HCT116 (cell line): ENCODE measurements around the gene PRKCQ. TPM values are rescaled to one million over a fixed set of nuclear protein-coding genes. Genes with fewer than 3 reads are reported as not detected.

ENCODE experiments used
- ATAC-seq: fragments of 200-7000 bp; cut with Tn5 transposase; 2 replicates; pipeline ENCODE4 v1.9.1; 2020; ENCODE audit warnings: mild to moderate bottlenecking, moderate library complexity
- BruUV-seq: library from RNA; stranded (reverse); fragments of 400-500 nt; replicated peaks from 2 replicates; lab custom pipeline; 2021; lab: Mats Ljungman, UMichigan
- CTCF ChIA-PET: fragments of 300-600 bp; sonication (Branson Sonifier 250); formaldehyde crosslinking; loops from one replicate; lab custom pipeline; 2021; ENCODE audit warnings: antibody characterized with exemption; lab: Charles Lee
- POLR2A ChIA-PET: fragments of 300-600, 350-600 bp; sonication (Branson Sonifier 250); formaldehyde crosslinking; loops from one replicate; lab custom pipeline; 2021; ENCODE audit warnings: antibody characterized with exemption; lab: Charles Lee
- RAD21 ChIA-PET, 2 experiments: fragments of 300-600 bp; sonication (Branson Sonifier 250); formaldehyde crosslinking; loops; one replicate each; lab custom pipeline; 2023; ENCODE audit warnings: low total read pairs in 2 of 2; ENCODE audit not compliant: uncharacterized antibody in 2 of 2, unreplicated experiment in 2 of 2, low non-redundant PET in 1 of 2; lab: Charles Lee
- DNase-seq: peaks from one replicate; pipeline ENCODE4 v3.0.0-alpha.2; 2010; ENCODE audit warnings: low read depth, low spot score
- H2AFZ ChIP-seq: fragments of 200-600 bp; shearing (Covaris generic), sonication (generic); 2 replicates; pipeline ENCODE4 v1.6.1; 2017; ENCODE audit warnings: low read depth, mixed run types, mixed read lengths, antibody characterized with exemption, low read length; ENCODE audit not compliant: poor library complexity, severe bottlenecking
- H3K27ac ChIP-seq: 2 replicates; pipeline ENCODE4 v1.5.1; 2012; ENCODE audit warnings: low read depth, low read length
- H3K27me3 ChIP-seq: fragments of 200-600 bp; sonication (generic); 2 replicates; pipeline ENCODE4 v1.6.1; 2016; ENCODE audit warnings: mixed run types, low read length, mixed read lengths; ENCODE audit not compliant: insufficient read depth
- H3K36me3 ChIP-seq, 2 experiments: fragments of 200-500 bp in 1 of 2; fragments of 200-600 bp in 1 of 2; sonication (Bioruptor generic) in 1 of 2; sonication (generic) in 1 of 2; 2 replicates each; pipeline versions ENCODE4 v1.5.1 to v1.6.1; 2014 to 2016; ENCODE audit warnings: low read length in 2 of 2, inconsistent platforms in 1 of 2, mixed read lengths in 1 of 2, mixed run types in 1 of 2; ENCODE audit not compliant: insufficient read depth in 2 of 2, control insufficient read depth in 1 of 2
- H3K4me1 ChIP-seq, 2 experiments: fragments of 200-600 bp in 1 of 2; sonication (generic) in 1 of 2; 2 replicates each; pipeline versions ENCODE4 v1.5.1 to v1.6.1; 2012 to 2017; ENCODE audit warnings: low read length in 2 of 2, inconsistent platforms in 1 of 2, mild to moderate bottlenecking in 1 of 2, mixed read lengths in 1 of 2, mixed run types in 1 of 2, moderate library complexity in 1 of 2; ENCODE audit not compliant: insufficient read depth in 2 of 2, control insufficient read depth in 1 of 2
- H3K4me2 ChIP-seq: fragments of 200-600 bp; sonication (generic); 2 replicates; pipeline ENCODE4 v1.6.1; 2017; ENCODE audit warnings: mixed run types, low read length, mixed read lengths
- H3K4me3 ChIP-seq, 2 experiments: fragments of 200-600 bp in 1 of 2; sonication (generic) in 1 of 2; replicated peaks in 1 of 2; 2 replicates each; pipeline ENCODE4 v1.5.1; 2011 to 2016; ENCODE audit warnings: low read length in 2 of 2, control low read depth in 1 of 2, low read depth in 1 of 2, mild to moderate bottlenecking in 1 of 2, mixed read lengths in 1 of 2, mixed run types in 1 of 2
- H3K79me2 ChIP-seq: fragments of 200-600 bp; sonication (generic); 2 replicates; pipeline ENCODE4 v1.6.1; 2017; ENCODE audit warnings: mild to moderate bottlenecking, mixed run types, low read length, moderate library complexity, mixed read lengths; ENCODE audit not compliant: insufficient read depth
- H3K9ac ChIP-seq: fragments of 200-600 bp; sonication (generic); 2 replicates; pipeline ENCODE4 v1.6.1; 2016; ENCODE audit warnings: low read length, mixed read lengths
- H3K9me2 ChIP-seq: fragments of 200-600 bp; sonication (generic), shearing (Covaris generic); 2 replicates; pipeline ENCODE4 v1.6.1; 2017; ENCODE audit warnings: mixed run types, mild to moderate bottlenecking, moderate library complexity; ENCODE audit not compliant: insufficient read depth
- H3K9me3 ChIP-seq, 2 experiments: fragments of 200-500 bp in 1 of 2; fragments of 200-600 bp in 1 of 2; sonication (Bioruptor generic) in 1 of 2; sonication (generic) in 1 of 2; 2 replicates each; pipeline ENCODE4 v1.6.1; 2014 to 2017; ENCODE audit warnings: low read length in 2 of 2, mixed read lengths in 2 of 2, inconsistent platforms in 1 of 2, low read depth in 1 of 2, mild to moderate bottlenecking in 1 of 2, mixed run types in 1 of 2, moderate library complexity in 1 of 2; ENCODE audit not compliant: control insufficient read depth in 1 of 2, insufficient read depth in 1 of 2
- H4K20me1 ChIP-seq: fragments of 200-600 bp; sonication (generic), shearing (Covaris generic); 2 replicates; pipeline ENCODE4 v1.6.1; 2017; ENCODE audit warnings: mixed run types, mild to moderate bottlenecking, moderate library complexity; ENCODE audit not compliant: insufficient read depth
- CBX3 ChIP-seq: IDR thresholded peaks from 2 replicates; pipeline ENCODE4 v1.6.1; 2012; ENCODE audit warnings: low read depth
- CEBPB ChIP-seq: IDR thresholded peaks from 2 replicates; pipeline ENCODE4 v1.6.1; 2012; ENCODE audit warnings: low read depth
- EGR1 ChIP-seq: IDR thresholded peaks from 2 replicates; pipeline ENCODE4 v1.6.1; 2012; ENCODE audit warnings: low read depth
- ELF1 ChIP-seq: IDR thresholded peaks from 2 replicates; pipeline ENCODE4 v1.6.1; 2012; ENCODE audit warnings: low read depth, borderline replicate concordance
- EZH2 ChIP-seq: fragments of 200-600 bp; sonication (generic); IDR thresholded peaks from 2 replicates; pipeline ENCODE4 v1.6.1; 2017; ENCODE audit warnings: antibody characterized with exemption, mixed run types
- FOSL1 ChIP-seq: IDR thresholded peaks from 2 replicates; pipeline ENCODE4 v1.6.1; 2012; ENCODE audit warnings: low read depth
- JUND ChIP-seq: IDR thresholded peaks from 2 replicates; pipeline ENCODE4 v1.6.1; 2012
- POLR2A ChIP-seq: IDR thresholded peaks from 2 replicates; pipeline ENCODE4 v1.7.0; 2011; ENCODE audit warnings: borderline replicate concordance; ENCODE audit not compliant: insufficient read depth, insufficient read length; ENCODE audit errors: extremely low read depth
- RAD21 ChIP-seq: IDR thresholded peaks from 2 replicates; pipeline ENCODE4 v1.6.1; 2012; ENCODE audit warnings: low read depth, mild to moderate bottlenecking
- SIN3A ChIP-seq: IDR thresholded peaks from 2 replicates; pipeline ENCODE4 v1.6.1; 2012; ENCODE audit warnings: low read depth
- SP1 ChIP-seq: IDR thresholded peaks from 2 replicates; pipeline ENCODE4 v1.6.1; 2012; ENCODE audit warnings: low read depth
- SRF ChIP-seq: IDR thresholded peaks from 2 replicates; pipeline ENCODE4 v1.6.1; 2012; ENCODE audit warnings: low read depth
- YY1 ChIP-seq: IDR thresholded peaks from 2 replicates; pipeline ENCODE4 v1.6.1; 2011; ENCODE audit warnings: low read length, low read depth, moderate library complexity, mild to moderate bottlenecking; ENCODE audit not compliant: insufficient replicate concordance; ENCODE audit errors: extremely low read depth
- ZFX ChIP-seq: fragments of 450-650 bp; IDR thresholded peaks from 2 replicates; pipeline ENCODE4 v1.6.1; 2017
- ZNF274 ChIP-seq: fragments of 200-500 bp; sonication (Bioruptor generic); IDR thresholded peaks from 2 replicates; pipeline ENCODE4 v1.6.1; 2014; ENCODE audit warnings: mild to moderate bottlenecking, low read depth, low read length, inconsistent platforms
- intact Hi-C: fragments of 100-400 bp; cut with micrococcal nuclease; formaldehyde crosslinking; loops from 2 replicates; pipeline ENCODE4 v1.10.0; 2022
- total RNA-seq: library from RNA; stranded (reverse); gene quantifications from one replicate; pipeline ENCODE4 v1.2.1, GENCODE V29; 2021; ENCODE audit not compliant: unreplicated experiment
- TF ChIP-seq, protein P1 (sequence below), 3 experiments: fragments of 200-600 bp in 1 of 3; sonication (generic) in 1 of 3; IDR thresholded peaks in 2 of 3; conservative IDR thresholded peaks in 1 of 3; 2 replicates each; pipeline ENCODE4 v1.5.1; 2012 to 2017; ENCODE audit warnings: low read depth in 2 of 3, low read length in 2 of 3, antibody characterized with exemption in 1 of 3, borderline replicate concordance in 1 of 3, control low read depth in 1 of 3, mild to moderate bottlenecking in 1 of 3, mixed read lengths in 1 of 3, mixed run types in 1 of 3, moderate library complexity in 1 of 3; ENCODE audit not compliant: insufficient read depth in 1 of 3
- TF ChIP-seq, protein P2 (sequence below): IDR thresholded peaks from 2 replicates; pipeline ENCODE4 v1.6.1; 2012; ENCODE audit warnings: low read depth
- TF ChIP-seq, protein P3 (sequence below): IDR thresholded peaks from 2 replicates; pipeline ENCODE4 v1.6.1; 2012
- TF ChIP-seq, protein P4 (sequence below): IDR thresholded peaks from 2 replicates; pipeline ENCODE4 v1.6.1; 2012

The PRKCQ gene
- total RNA-seq, 1 experiment from 2014 or later: 0.54 TPM

DNA sequence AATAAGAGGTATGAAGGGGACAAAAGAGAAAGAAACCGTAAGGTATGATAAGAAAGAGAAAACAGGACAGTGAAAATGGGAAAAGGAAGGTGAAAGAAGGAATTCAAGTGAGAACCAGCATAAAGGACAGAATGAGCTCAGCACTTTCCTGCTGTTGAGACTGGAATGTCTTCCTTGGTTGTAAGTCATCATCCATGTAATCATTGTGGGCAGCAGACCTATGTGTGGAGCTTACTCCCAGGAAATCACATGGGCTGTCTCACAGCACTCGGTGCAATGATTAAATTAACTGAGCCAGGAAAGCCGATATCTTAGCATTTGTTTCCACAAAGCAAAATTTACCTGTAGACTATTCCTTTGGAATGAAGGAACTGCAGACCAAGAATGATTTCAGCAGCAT is 118.1 kb downstream of the PRKCQ start:
- intact Hi-C loops: no loop called here
- no peak overlapping the region for H3K9ac ChIP-seq
- no peaks in the 10 kb centered on the region for H3K79me2 ChIP-seq
- H2AFZ ChIP-seq: no peak overlapping the region
- no peaks in the 10 kb centered on the region for H3K9me3 ChIP-seq
- H3K4me3 ChIP-seq: no peak overlapping the region
- TF ChIP-seq FOSL1: no peak
- TF ChIP-seq EGR1: no peak
- TF ChIP-seq, protein P1, sequence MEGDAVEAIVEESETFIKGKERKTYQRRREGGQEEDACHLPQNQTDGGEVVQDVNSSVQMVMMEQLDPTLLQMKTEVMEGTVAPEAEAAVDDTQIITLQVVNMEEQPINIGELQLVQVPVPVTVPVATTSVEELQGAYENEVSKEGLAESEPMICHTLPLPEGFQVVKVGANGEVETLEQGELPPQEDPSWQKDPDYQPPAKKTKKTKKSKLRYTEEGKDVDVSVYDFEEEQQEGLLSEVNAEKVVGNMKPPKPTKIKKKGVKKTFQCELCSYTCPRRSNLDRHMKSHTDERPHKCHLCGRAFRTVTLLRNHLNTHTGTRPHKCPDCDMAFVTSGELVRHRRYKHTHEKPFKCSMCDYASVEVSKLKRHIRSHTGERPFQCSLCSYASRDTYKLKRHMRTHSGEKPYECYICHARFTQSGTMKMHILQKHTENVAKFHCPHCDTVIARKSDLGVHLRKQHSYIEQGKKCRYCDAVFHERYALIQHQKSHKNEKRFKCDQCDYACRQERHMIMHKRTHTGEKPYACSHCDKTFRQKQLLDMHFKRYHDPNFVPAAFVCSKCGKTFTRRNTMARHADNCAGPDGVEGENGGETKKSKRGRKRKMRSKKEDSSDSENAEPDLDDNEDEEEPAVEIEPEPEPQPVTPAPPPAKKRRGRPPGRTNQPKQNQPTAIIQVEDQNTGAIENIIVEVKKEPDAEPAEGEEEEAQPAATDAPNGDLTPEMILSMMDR (IDR thresholded peaks at IDR 0.05 in 2 of 3, conservative IDR thresholded peaks at IDR 0.05 in 1 of 3; ENCODE audit: borderline replicate concordance in 1 of 3, insufficient read depth in 1 of 3, low read depth in 2 of 3, low read length in 2 of 3): no peak
- no peak for TF ChIP-seq POLR2A
- no peak for TF ChIP-seq SIN3A
- no peak for TF ChIP-seq ZNF274
- TF ChIP-seq CEBPB: no peak
- no peak for TF ChIP-seq CBX3
- TF ChIP-seq SP1: no peak
- TF ChIP-seq, protein P2, sequence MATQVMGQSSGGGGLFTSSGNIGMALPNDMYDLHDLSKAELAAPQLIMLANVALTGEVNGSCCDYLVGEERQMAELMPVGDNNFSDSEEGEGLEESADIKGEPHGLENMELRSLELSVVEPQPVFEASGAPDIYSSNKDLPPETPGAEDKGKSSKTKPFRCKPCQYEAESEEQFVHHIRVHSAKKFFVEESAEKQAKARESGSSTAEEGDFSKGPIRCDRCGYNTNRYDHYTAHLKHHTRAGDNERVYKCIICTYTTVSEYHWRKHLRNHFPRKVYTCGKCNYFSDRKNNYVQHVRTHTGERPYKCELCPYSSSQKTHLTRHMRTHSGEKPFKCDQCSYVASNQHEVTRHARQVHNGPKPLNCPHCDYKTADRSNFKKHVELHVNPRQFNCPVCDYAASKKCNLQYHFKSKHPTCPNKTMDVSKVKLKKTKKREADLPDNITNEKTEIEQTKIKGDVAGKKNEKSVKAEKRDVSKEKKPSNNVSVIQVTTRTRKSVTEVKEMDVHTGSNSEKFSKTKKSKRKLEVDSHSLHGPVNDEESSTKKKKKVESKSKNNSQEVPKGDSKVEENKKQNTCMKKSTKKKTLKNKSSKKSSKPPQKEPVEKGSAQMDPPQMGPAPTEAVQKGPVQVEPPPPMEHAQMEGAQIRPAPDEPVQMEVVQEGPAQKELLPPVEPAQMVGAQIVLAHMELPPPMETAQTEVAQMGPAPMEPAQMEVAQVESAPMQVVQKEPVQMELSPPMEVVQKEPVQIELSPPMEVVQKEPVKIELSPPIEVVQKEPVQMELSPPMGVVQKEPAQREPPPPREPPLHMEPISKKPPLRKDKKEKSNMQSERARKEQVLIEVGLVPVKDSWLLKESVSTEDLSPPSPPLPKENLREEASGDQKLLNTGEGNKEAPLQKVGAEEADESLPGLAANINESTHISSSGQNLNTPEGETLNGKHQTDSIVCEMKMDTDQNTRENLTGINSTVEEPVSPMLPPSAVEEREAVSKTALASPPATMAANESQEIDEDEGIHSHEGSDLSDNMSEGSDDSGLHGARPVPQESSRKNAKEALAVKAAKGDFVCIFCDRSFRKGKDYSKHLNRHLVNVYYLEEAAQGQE: no peak
- TF ChIP-seq, protein P3, sequence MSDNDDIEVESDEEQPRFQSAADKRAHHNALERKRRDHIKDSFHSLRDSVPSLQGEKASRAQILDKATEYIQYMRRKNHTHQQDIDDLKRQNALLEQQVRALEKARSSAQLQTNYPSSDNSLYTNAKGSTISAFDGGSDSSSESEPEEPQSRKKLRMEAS: no peak
- TF ChIP-seq SRF: no peak
- TF ChIP-seq ELF1: no peak
- TF ChIP-seq, protein P4, sequence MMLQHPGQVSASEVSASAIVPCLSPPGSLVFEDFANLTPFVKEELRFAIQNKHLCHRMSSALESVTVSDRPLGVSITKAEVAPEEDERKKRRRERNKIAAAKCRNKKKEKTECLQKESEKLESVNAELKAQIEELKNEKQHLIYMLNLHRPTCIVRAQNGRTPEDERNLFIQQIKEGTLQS: no peak
- TF ChIP-seq RAD21: no peak
- TF ChIP-seq JUND: no peak
- no peak for TF ChIP-seq EZH2
- TF ChIP-seq YY1: no peak
- no peak for TF ChIP-seq ZFX
- no peak overlapping the region for H3K4me2 ChIP-seq
- BruUV-seq: no TSS peak
- no peak overlapping the region for H3K27ac ChIP-seq
- no peak for DNase-seq
- H3K4me1 ChIP-seq: no peaks in the 10 kb centered on the region
- H3K9me2 ChIP-seq: no peaks in the 10 kb centered on the region
- no peak for ATAC-seq
- H4K20me1 ChIP-seq: no peaks in the 10 kb centered on the region
- ChIA-PET CTCF (no interaction called here), RAD21 (no interaction called here), POLR2A (no interaction called here)
- H3K36me3 ChIP-seq: no peaks in the 10 kb centered on the region
- peaks cover 25% of the 10 kb centered on the region for H3K27me3 ChIP-seq
